PC-3 (cell line): ENCODE data around the gene OR4E2. TPM values are rescaled to one million over a fixed set of nuclear protein-coding genes. Genes with fewer than 3 reads are reported as not detected.

Experiments used
- ATAC-seq: fragments of 200-7000 bp; cut with Tn5 transposase; 2 replicates; pipeline ENCODE4 v1.9.1; 2020; ENCODE audit warnings: mild to moderate bottlenecking, moderate library complexity
- Bru-seq: library from RNA; stranded (reverse); fragments of 400-500 nt; gene quantifications from one replicate; lab custom pipeline; 2021; lab: Mats Ljungman, UMichigan
- BruChase-seq, 2 experiments: library from RNA; stranded (reverse); fragments of 400-500 nt; gene quantifications; one replicate each; lab custom pipeline; 2021; lab: Mats Ljungman, UMichigan
- BruUV-seq: library from RNA; stranded (reverse); fragments of 400-500 nt; replicated peaks from 2 replicates; lab custom pipeline; 2021; lab: Mats Ljungman, UMichigan
- CTCF ChIA-PET: fragments of 300-600 bp; sonication (Branson Sonifier 250); formaldehyde crosslinking; loops from one replicate; lab custom pipeline; 2022; ENCODE audit warnings: antibody characterized with exemption; lab: Charles Lee
- POLR2A ChIA-PET: fragments of 300-600 bp; sonication (Branson Sonifier 250); formaldehyde crosslinking; loops from one replicate; lab custom pipeline; 2022; ENCODE audit warnings: antibody characterized with exemption; ENCODE audit not compliant: unreplicated experiment; lab: Charles Lee
- DNase-seq: peaks from one replicate; pipeline ENCODE4 v3.0.0-alpha.2; 2015
- H2AFZ ChIP-seq: fragments of 300-600 bp; sonication (generic); 2 replicates; pipeline ENCODE4 v1.6.0; 2016; ENCODE audit warnings: antibody characterized with exemption, low read length
- H3F3A ChIP-seq: fragments of 300-600 bp; sonication (generic); one replicate; pipeline ENCODE4 v1.6.0; 2017; ENCODE audit warnings: antibody characterized with exemption, low read length, control low read depth, mild to moderate bottlenecking; ENCODE audit not compliant: unreplicated experiment
- H3K27ac ChIP-seq: fragments of 300-600 bp; sonication (generic); 2 replicates; pipeline ENCODE4 v1.5.1; 2016; ENCODE audit warnings: mild to moderate bottlenecking, low read length
- H3K27me3 ChIP-seq: fragments of 300-600 bp; sonication (generic); 2 replicates; pipeline ENCODE4 v1.6.1; 2016; ENCODE audit warnings: low read length, mixed read lengths
- H3K36me3 ChIP-seq: fragments of 300-600 bp; sonication (generic); 2 replicates; pipeline ENCODE4 v1.6.1; 2016; ENCODE audit warnings: low read depth, mixed run types, low read length, mixed read lengths
- H3K4me1 ChIP-seq: fragments of 300-600 bp; sonication (generic); 2 replicates; pipeline ENCODE4 v1.5.1; 2016; ENCODE audit warnings: low read length; ENCODE audit not compliant: insufficient read depth
- H3K4me2 ChIP-seq: fragments of 300-600 bp; sonication (generic); 2 replicates; pipeline ENCODE4 v1.6.0; 2016; ENCODE audit warnings: low read length
- H3K4me3 ChIP-seq: fragments of 300-600 bp; sonication (generic); 2 replicates; pipeline ENCODE4 v1.5.1; 2016; ENCODE audit warnings: mild to moderate bottlenecking, low read length, mixed read lengths
- H3K79me2 ChIP-seq: fragments of 300-600 bp; sonication (generic); 2 replicates; pipeline ENCODE4 v1.6.1; 2017; ENCODE audit warnings: low read length, mixed read lengths
- H3K9ac ChIP-seq: fragments of 300-600 bp; sonication (generic); 2 replicates; pipeline ENCODE4 v1.6.0; 2016; ENCODE audit warnings: mild to moderate bottlenecking, low read length
- H3K9me2 ChIP-seq: fragments of 300-600 bp; sonication (generic); replicated peaks from 2 replicates; pipeline ENCODE4 v1.6.1; 2016; ENCODE audit warnings: mixed run types, low read length, mixed read lengths
- H3K9me3 ChIP-seq: fragments of 300-600 bp; sonication (generic); 2 replicates; pipeline ENCODE4 v1.6.1; 2016; ENCODE audit warnings: low read length, mixed read lengths
- H4K20me1 ChIP-seq: fragments of 300-600 bp; sonication (generic); 2 replicates; pipeline ENCODE4 v1.6.1; 2016; ENCODE audit warnings: low read length, mixed read lengths
- CTCF ChIP-seq: fragments of 300-600 bp; sonication (generic); conservative IDR thresholded peaks from 2 replicates; pipeline ENCODE4 v1.5.1; 2017; ENCODE audit warnings: antibody characterized with exemption, low read depth, mild to moderate bottlenecking, low read length
- EZH2 ChIP-seq: fragments of 300-600 bp; sonication (generic); IDR thresholded peaks from one replicate; pipeline ENCODE4 v1.6.1; 2017; ENCODE audit warnings: antibody characterized with exemption, mild to moderate bottlenecking, low read length; ENCODE audit not compliant: unreplicated experiment
- EZH2phosphoT487 ChIP-seq: fragments of 300-600 bp; sonication (generic); IDR thresholded peaks from 2 replicates; pipeline ENCODE4 v1.6.1; 2018; ENCODE audit warnings: mild to moderate bottlenecking, antibody characterized with exemption, low read length, borderline replicate concordance
- intact Hi-C: fragments of 100-400 bp; cut with micrococcal nuclease; formaldehyde crosslinking; loops from 2 replicates; pipeline ENCODE4 v1.9.0; 2023
- long read RNA-seq: library from polyadenylated mRNA; unstranded; transcript quantifications from one replicate; pipeline ENCODE4 v2.0.0, GENCODE V29; 2021; ENCODE audit not compliant: unreplicated experiment
- total RNA-seq: library from RNA; depleted of rRNA; stranded (reverse); fragments of >200 nt; gene quantifications from 2 replicates; pipeline ENCODE4 v1.2.3, GENCODE V29; 2014; rRNA removed

OR4E2 gene, protein sequence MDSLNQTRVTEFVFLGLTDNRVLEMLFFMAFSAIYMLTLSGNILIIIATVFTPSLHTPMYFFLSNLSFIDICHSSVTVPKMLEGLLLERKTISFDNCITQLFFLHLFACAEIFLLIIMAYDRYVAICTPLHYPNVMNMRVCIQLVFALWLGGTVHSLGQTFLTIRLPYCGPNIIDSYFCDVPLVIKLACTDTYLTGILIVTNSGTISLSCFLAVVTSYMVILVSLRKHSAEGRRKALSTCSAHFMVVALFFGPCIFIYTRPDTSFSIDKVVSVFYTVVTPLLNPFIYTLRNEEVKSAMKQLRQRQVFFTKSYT
- not detected in 2 replicates for total RNA-seq
- Bru-seq, nascent RNA: not detected
- BruChase-seq, experiment 1, labeled RNA remaining after a 6-hour chase: not detected
- BruChase-seq, experiment 2, labeled RNA remaining after a 2-hour chase: not detected
- long read RNA-seq: 0 reads

DNA sequence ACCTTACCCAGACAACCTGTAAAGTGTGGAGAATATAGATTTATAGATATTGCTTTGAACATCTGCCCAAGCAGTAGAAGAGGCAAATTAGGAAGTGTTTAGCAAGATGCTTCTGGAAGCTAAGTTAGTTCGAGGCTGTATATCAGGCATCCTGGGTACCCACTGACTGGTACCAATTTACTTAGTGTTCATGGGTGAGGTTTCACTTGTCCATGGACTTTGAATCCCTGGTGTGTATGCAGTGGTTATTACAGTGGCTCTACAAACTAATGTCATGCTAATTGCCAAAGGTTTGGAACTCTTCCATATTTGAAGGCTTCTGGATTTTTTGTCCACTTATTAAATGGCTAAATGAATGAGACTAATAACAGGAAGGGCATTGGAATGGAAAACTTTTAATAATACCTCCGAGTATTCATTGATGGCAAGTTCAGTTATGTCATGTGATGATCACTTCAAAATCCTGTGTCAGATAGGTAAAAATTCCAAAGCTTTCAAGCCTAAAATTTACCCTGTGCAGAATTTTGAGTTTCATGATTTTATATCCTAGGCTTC lies at the start of gene OR4E2:
Gene OR4E2 (plus strand): TSS at position 505 of the 555 bp plus-strand sequence. CDS start 11,248 bp downstream, outside the sequence.
- ChIA-PET CTCF (no interaction called here), POLR2A (no interaction called here)
- no peaks in the 10 kb centered on the region for H3K4me1 ChIP-seq
- TF ChIP-seq CTCF (no peak), EZH2 (no peak), EZH2phosphoT487 (no peak)
- H3K27me3 ChIP-seq: peaks cover 46% of the 10 kb centered on the region
- H4K20me1 ChIP-seq: no peaks in the 10 kb centered on the region
- no peak within 1 kb of the TSS for H3K9ac ChIP-seq
- H3K9me3 ChIP-seq: no peaks in the 10 kb centered on the region
- no peaks in the 10 kb centered on the region for H3K79me2 ChIP-seq
- no peak within 1 kb of the TSS for H3K27ac ChIP-seq
- H3K4me3 ChIP-seq: no peak within 1 kb of the TSS
- no peaks in the 10 kb centered on the region for H3K36me3 ChIP-seq
- ATAC-seq (no peak), DNase-seq (no peak)
- H2AFZ ChIP-seq: no peak within 1 kb of the TSS
- H3K9me2 ChIP-seq: no peaks in the 10 kb centered on the region
- no peak within 1 kb of the TSS for H3K4me2 ChIP-seq
- no peaks in the 10 kb centered on the region for H3F3A ChIP-seq
- intact Hi-C loops: no loop called here
- BruUV-seq: no TSS peak

GRCh38 chr14:21612324-21612723 lies 41.3 kb upstream of the OR4E2 start:
- ATAC-seq: no peak
- Histone ChIP-seq H3K9me2 (no peaks in the 10 kb centered on the region), H3K36me3 (no peaks in the 10 kb centered on the region), H3K4me1 (no peaks in the 10 kb centered on the region), H3K4me3 (no peak overlapping the region), H4K20me1 (no peaks in the 10 kb centered on the region), H3K9ac (no peak overlapping the region), H2AFZ (no peak overlapping the region), H3K9me3 (no peaks in the 10 kb centered on the region), H3K4me2 (no peak overlapping the region), H3F3A (no peaks in the 10 kb centered on the region), H3K27ac (no peak overlapping the region), H3K27me3 (peaks cover 34% of the 10 kb centered on the region), H3K79me2 (no peaks in the 10 kb centered on the region)
- POLR2A ChIA-PET: no interaction called here
- CTCF ChIA-PET: no interaction called here
- no peak for TF ChIP-seq EZH2
- no peak for TF ChIP-seq CTCF
- no peak for TF ChIP-seq EZH2phosphoT487
- DNase-seq: no peak
- BruUV-seq: no TSS peak
- intact Hi-C loops: no loop called here

DNA sequence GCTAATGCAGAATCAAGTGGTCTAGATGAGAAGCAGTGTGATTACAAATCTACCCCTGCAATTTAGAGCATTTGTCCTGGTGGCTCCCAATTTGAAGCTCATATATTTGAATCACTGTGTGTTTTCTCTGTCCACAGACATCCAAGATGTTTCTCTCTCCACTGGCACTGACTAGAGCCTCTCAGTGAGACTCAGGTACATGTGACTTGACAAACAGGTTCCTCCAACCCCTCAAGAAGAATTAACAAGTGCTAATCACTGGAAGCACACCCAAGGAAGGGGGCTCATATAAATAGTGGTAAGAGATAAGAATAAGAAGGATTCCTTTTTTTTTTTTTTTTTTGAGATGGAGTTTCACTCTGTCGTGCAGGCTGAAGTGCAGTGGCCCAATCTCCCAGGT lies 39.4 kb upstream of the OR4E2 start:
- H3K27me3 ChIP-seq: peaks cover 25% of the 10 kb centered on the region
- no peaks in the 10 kb centered on the region for H3F3A ChIP-seq
- H3K79me2 ChIP-seq: no peaks in the 10 kb centered on the region
- H3K9ac ChIP-seq: no peak overlapping the region
- ATAC-seq (no peak), DNase-seq (no peak)
- CTCF ChIA-PET: interaction anchor here (0.6 kb wide), 1 partner anchor 14 kb away, joined by 3 read pairs; no protein-coding TSS in a partner anchor
- no peak overlapping the region for H3K4me3 ChIP-seq
- H3K36me3 ChIP-seq: no peaks in the 10 kb centered on the region
- no peak for TF ChIP-seq CTCF
- no peak for TF ChIP-seq EZH2
- TF ChIP-seq EZH2phosphoT487: no peak
- H2AFZ ChIP-seq: no peak overlapping the region
- H3K27ac ChIP-seq: no peak overlapping the region
- no TSS peak for BruUV-seq
- H3K4me2 ChIP-seq: no peak overlapping the region
- no peaks in the 10 kb centered on the region for H3K9me3 ChIP-seq
- H3K9me2 ChIP-seq: no peaks in the 10 kb centered on the region
- H4K20me1 ChIP-seq: no peaks in the 10 kb centered on the region
- no peaks in the 10 kb centered on the region for H3K4me1 ChIP-seq
- intact Hi-C loops: no loop called here
- POLR2A ChIA-PET: interaction anchor here (0.6 kb wide), 1 partner anchor 80 kb away, joined by 7 read pairs; no protein-coding TSS in a partner anchor
